GM19043 (cell line): ENCODE results near the gene MRFAP1L1.

Experiments used
- ATAC-seq: cut with Tn5 transposase; IDR thresholded peaks from one replicate; pipeline ENCODE4 v1.9.1; 2021; ENCODE audit warnings: low read depth; ENCODE audit not compliant: unreplicated experiment

The MRFAP1L1 gene

DNA sequence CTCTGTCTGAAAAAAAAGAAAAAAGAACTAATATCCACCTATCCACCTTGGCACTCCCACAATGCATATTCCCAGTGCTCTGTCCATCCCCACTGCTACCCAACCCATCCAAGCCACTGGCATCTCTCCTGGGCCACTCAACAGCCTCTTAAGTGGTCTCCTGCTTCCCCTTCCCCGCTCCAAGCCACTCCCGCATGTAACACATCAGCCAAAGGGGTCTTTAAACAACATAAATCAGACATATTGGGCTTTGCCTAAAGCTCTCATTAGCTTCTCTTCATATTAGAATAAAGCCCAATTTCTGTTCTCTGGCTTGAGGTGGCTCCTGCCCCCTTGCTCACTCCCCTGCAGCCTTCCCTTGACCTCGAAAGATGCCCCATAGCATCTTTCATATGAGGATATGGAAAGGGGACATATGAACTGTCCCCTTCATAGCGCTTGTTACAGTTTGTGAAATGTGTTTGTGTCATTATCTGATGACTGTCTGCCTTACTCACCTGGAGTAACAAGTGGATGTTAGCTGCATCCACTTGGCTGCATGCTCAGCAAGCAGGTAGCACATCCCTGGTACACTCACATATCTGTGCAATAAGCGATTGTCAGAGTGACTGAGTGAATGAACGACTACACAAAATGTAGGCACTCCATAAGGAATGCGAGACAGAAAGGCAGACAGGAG lies 9.4 kb upstream of the MRFAP1L1 start:
- ATAC-seq, result no peak

DNA sequence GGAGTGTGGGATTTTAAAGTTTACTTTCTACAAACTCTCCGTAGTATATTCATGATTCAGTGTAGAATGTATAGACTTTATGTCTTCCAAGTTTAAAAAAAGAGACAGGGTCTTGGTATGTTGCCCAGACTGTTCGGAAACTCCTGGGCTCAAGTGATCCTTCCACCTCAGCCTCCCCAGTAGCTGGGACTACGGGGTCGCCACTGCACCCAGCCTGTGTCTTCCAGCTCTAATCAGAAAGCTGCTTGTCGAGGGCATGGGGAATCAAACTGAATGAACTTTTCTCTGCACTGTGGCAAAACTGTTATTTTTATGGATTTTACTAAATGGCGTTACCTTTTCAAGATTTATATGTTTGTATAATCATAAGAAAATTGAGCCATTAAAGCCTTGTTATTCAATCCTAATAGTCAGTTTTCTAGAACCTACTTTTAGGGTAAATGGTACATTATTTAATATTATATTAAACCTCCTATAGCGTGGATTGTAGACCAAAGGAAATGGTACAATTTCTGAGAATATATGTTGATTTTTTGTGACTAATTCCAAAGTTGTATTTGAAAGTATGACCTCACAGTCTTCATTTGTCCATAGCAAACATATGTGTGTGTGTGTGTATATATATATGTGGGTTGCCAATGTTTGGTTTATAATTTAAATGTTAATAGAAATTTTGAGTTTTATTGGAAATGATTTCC lies 7.4 kb upstream of the MRFAP1L1 start:
- ATAC-seq, result no peak

DNA sequence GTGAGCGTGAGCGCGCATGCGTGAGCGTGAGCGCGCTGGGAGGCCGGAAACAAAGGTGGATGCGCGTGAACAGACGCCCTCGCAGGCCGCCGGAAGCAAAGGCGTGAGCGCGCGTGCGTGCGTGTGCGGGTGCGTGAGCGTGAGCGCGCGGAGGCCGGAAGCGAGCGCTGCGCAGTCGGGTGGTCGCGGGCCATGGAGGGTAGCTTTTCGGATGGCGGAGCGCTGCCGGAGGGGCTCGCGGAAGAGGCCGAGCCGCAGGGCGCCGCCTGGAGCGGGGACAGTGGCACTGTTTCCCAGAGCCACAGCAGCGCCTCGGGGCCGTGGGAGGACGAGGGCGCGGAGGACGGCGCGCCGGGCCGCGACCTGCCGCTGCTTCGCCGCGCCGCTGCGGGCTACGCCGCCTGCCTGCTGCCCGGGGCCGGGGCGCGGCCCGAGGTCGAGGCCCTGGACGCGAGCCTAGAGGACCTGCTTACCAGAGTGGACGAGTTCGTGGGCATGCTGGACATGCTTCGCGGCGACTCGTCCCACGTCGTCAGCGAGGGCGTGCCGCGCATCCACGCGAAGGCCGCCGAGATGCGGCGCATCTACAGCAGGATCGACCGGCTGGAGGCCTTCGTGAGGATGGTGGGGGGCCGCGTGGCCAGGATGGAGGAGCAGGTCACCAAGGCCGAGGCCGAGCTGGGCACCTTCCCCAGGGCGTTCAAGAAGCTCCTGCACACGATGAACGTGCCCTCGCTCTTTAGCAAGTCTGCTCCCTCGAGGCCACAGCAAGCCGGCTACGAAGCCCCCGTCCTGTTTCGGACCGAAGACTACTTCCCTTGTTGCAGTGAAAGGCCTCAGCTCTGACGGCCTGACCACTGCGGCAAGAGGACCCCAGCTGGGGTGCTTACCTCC lies 6.6 kb upstream of the MRFAP1L1 start, which contains the start of gene BLOC1S4:
Gene BLOC1S4, plus strand, starts transcription at position 157 of the 894 bp plus-strand sequence. Its CDS starts 36 bp downstream, at position 193.
- peak; percentile 73 for ATAC-seq

DNA sequence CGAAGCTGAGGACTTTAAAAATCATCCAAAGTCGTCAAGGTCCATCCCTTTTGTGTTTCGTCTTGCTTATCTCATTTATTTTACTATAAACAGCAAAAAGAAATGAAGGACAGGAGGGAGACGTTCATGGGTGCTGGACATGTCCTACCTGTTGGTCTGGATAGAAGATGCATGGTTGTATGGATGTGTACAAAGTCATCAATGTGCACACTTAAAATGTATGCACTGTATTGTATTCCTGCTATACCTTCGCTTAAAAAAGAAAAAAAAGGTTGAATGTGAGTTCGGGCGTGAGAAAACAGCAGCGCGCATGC lies 6.0 kb upstream of the MRFAP1L1 start:
- ATAC-seq, result no peak

DNA sequence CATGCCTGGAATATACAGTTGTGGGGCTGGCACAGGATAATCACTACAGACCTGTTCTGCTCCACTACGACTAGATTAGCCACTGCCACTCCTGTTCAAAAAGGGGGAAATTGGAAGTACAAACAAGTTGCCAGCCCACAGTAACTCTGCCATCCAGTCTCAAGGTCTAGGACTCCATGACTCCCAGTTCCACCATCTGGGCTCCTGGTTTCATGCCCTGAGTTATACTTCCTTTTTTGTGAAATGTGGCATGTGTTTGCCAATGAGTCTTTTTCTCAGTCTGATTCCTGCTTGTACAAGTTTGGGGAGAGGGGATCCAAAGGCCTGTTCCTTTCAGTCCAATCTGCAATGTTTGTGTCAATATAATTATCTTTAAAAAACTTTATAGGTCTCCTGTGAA lies 5.3 kb upstream of the MRFAP1L1 start:
- ATAC-seq, result no peak

DNA sequence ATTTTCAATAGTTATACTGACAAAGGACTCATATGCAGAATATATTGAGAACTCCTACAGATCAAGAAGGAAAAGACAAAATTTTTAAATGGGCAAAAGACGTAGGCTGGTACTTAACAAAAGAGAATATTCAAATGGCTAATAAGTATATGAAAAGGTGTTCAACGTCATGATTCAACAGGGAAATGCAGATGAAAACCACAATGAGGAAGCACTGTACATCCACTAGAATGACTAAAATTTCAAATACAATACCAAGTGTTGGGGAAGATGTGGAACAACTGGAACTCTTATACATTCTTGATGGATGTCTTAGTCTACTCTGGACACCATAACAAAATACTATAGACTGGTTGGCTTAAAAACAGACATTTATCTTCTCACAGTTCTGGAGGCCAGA lies 1.3 kb upstream of the MRFAP1L1 start:
- no peak for ATAC-seq

DNA sequence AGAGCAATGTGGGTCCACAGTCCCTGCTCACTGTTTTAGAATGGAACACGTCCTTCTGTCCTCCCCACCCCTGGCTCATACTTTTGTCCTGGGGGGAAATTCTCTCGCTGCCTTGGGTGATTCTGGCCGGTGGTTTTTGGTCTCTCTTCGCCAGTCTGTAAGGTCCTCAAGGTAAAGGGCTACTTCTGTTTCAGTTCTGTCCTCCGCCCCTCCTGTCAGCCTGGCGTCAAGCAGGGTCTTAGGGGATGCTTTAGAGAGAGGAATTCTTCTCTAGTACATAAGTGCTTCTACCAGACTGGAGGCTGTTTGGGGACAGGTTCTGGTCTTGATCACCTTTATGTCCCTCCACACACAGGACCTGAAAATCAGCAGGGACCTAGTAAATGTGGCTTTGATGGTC lies 617 bp upstream of the MRFAP1L1 start:
- ATAC-seq, result no peak

DNA sequence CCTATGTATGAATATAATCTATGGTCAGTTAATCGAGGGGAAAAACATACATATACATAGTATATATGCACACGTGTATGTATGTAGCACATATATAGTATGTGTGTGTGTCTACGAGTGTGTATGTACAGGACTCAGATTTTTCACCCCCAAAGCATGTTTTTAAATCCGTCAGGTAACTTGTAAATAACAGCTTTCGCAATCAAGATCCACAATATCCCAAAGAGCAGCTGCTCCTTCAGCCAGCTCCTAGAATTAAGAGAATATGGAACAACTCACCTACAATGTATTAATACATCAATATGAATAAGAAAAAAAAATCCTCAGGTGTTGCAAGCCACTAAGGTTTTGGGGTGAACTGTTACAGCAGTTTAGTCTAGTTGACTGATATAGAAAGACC lies 3.5 kb downstream of the MRFAP1L1 start:
- ATAC-seq, result no peak

DNA sequence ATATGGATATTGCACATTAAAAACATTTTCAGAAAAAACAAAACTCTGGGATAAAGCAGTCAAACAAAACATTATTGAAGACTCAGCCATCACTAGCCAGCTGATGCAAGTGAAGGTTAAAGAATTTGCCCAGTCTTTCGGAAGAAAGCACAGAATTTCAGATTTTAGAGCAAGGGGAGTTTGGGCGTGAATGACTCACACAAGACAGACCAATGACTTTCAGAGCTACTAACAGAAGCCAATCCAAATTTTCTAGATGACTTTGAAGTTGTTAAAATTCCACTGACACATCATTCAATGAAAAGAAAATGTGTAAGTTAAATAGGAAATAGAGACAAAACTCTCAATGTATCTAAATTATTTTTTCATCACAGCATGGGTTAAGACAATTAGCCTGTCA lies 4.0 kb downstream of the MRFAP1L1 start:
- ATAC-seq, result no peak

DNA sequence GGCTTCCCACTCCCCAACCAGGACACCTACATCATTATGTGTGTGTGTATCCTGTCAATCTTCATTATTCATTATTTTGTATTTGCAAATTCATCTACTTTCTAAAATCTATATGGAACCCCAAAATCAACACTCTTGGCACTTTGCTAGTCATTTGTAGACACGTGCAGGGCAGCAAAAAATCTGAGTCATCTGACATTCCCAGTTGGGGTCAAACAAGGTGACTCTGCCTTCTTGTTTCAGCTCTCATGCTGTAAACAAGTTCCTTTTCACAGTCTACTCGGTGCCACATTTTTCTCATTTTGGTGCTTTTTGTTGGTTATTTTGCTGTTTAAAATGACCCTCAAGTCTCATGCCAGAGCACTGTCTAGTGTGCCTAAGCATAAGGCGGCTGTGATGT lies 5.9 kb downstream of the MRFAP1L1 start:
- no peak for ATAC-seq

DNA sequence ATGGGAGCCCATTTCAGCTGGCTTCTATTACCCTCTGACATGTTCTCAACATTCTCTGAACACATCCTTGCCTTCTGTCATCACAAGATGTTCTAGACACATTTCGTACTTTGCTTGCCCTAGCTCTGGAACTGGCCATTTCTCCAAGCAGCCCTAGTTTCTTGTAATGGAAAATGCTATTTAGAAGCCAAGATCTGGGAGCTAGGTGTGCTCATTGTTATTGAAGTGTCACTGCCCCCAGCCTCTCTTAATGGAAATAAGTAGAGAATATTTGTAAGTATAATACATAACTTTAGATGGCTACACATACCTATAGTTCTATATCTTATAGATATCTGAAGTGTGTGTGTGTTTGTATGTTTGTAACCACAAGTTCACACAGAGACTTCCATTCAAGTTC lies 6.9 kb downstream of the MRFAP1L1 start:
- ATAC-seq, result no peak

DNA sequence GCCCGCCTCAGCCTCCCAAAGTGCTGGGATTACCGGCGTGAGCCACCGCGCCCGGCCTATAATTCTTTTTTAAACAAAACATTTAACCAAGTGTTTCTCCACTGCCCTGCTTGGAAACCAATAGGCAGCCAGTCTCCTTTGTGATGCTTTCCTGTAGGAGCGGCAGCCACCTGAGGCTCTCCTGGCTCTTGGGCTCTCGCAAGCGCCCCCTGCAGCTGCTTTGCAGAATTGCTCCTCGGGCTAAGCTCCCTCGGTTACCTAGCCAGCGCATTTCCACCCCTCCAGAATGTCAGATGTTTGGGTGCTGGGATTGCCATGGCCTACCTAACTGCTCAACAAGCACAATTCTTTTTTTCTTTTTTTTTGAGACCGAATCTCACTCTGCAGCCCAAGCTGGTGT lies 8.3 kb downstream of the MRFAP1L1 start:
- ATAC-seq, result no peak

DNA sequence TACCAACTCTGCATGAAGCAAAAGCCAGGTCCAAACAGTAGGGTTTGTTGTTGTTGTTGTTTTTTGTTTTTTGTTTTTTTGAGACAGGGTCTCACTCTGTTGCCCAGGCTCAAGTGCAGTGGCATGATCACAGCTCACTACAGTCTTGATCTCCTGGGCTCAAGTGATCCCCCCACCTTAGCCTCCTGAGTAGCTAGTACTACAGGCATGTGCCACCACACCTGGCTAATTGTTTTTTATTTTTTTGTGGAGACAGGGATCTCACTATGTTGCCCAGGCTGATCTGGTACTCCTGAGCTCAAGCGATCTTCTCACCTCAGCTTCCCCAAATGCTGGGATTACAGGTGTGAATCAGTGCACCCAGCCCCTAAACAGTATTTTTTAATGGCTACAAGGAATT lies 9.8 kb downstream of the MRFAP1L1 start:
- no peak for ATAC-seq

DNA sequence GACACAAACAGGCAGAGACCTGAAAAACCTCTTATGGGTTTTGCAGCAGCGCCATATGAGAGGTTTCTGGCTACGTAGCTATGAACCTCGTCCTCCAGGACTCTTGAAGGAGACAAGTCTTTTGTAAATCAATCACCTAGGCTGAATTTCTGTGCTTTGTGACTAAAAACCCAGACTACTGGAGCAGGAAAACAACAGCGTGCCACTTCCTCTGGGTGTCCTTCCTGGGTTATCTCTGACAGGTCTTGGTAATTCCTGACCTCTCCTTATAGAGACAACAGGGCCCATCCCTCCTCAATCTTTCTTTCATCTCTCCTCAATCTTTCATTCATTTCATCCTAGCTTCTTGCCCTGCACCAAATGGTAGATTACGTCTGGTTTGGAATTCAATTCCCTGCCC lies 10.3 kb downstream of the MRFAP1L1 start:
- no peak for ATAC-seq

DNA sequence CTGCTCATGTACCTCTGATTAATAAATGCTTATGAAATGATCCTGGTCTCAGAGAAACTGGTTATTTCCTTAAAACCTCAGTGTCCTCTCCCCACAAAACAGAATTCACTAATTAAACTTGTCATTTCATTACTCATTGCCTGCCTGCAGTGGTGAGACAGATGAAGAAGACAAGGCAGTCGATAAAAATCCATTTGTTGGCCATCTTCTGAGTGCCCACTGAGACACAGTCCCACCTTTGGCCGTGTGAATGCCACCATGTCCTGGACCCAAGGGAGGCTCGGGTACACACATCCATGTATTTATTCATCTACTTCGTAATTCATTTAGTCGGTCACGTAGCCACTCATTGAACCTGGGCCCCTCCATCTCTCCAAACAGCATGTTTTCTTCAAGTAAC lies 12.5 kb downstream of the MRFAP1L1 start:
- no peak for ATAC-seq

DNA sequence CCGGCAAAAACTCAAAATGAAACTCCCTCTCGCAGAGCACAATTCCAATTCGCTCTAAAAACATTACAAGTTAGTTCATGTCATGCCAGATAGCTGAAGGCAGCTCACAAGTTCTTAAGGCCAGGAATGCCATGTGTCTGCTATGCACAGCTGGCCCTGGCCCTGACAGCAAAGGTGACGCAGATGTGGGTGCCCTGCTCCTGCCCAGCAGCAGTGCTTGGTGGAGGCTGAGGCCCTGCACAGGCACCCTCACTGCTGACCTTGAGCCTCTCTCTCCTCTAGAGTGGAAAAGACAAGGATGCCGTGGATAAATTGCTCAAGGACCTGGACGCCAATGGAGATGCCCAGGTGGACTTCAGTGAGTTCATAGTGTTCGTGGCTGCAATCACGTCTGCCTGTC lies 13.1 kb downstream of the MRFAP1L1 start:
- ATAC-seq, result no peak

DNA sequence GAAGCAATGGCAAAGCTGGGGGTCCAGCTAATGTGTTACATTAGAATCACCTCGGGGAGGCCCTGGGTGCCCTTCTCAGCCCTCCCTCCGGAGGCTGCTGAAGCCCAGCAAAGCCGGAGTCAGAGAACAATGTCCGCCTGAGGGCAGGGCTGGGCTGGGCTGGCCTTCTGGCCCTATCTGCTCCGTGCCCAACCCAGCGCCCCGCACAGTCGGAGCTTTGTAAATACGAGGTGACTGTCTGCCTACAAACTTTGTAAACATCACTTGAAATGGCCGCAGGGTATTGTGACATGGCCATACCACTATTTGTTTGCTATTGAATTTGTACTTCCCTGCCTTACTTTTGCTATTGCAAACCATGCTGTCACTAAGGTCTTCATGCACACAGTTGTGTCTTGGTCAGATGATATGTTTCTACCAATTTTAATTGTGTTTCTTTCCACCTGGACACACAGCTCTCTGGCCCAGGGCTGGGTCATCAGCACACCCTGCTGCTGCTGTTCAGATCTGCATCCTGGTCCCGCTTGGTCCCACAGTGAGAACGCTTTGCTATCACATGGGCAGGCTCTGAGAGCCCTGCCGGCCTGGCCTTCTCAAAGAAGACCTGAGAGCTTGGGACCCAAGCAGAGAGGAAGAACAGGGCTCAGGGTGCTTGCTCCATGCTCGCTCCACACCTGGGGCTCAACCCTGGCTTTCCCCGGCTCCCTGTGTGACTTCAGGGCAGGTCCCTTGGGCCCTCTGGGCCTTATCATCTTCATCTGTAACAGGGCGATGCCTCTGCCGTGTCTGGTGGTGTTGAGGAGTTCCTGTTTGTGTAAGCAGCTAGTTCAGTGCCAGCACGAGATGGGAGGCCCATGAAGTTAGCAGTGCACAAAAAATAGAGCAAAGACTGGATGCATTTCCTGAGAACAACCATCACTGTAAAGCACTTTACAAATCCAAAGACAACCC lies 13.7 kb downstream of the MRFAP1L1 start:
- no peak for ATAC-seq

DNA sequence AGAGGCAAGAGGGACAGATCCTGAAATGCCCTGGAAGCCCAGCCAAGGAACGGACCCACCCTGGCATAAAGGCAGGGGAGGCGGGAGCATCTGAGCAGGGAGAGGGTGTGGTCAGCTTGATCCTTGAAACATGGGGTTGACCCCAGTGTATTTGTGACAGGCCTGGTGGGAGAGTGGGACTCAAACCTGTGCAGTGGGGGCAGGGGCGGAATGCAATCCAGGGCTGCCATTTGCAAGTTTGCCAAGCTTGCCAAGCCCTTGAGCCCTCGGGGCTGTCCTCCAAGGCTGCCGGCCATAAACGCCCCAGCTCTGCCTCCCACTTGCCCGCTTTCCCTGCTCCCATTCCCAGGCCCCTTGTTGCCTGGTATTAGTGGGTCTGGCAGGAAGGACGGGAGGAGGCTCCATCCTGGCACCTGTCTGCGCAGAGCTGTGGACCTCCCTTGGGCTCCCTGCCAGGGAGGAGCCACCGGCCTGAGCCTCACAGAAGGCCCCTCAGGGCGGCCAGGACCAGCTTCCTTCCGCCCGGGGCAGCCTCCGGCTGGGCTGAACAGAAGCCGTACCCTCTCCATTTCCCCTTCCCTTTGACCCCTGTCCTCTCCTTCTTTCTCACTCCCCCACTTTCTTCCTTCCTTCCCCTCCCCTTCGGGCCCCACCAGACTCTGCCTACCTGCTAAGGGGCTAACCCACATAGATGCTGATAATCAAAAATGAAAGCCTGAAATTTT lies 15.3 kb downstream of the MRFAP1L1 start:
- ATAC-seq, result no peak

DNA sequence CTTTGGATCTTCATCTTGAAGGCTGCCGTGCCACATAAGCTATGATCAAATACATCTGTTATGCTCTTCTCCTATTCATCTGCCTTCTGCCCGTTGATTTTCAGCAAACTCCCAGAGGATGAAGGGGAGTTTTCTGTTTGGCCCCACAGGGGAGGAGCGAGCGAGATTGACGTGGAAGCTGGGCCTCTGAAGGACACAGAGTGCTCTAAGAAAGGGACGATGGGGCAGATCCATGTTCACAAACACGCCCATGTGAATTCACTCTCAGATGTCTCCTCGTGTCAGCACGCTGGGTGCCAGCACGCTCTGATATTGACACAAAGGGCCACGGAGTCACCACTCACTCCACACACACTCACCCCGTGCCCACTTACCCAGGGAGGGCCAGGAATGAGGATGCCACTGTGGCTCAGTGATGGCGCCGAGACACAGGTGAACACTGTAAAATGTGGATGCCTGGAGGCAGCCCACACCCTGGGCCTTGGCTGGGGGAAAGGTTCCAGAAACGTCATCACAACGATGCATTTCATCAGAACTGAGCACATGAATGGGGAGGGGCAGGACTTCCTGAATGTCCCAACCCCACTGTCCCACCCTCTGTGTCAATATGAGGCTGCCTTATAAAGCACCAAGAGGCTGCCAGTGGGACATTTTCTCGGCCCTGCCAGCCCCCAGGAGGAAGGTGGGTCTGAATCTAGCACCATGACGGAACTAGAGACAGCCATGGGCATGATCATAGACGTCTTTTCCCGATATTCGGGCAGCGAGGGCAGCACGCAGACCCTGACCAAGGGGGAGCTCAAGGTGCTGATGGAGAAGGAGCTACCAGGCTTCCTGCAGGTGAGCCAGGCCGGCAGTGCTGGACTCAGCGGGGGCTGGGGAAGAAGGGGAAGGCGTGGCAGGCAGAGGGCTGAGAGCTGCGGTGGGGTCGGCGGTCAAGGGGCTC lies 16.2 kb downstream of the MRFAP1L1 start, which contains the start of gene S100P:
Gene S100P, plus strand, starts transcription at position 648 of the 946 bp plus-strand sequence. Its CDS starts 55 bp downstream, at position 703.
- no peak for ATAC-seq
